Lung (tissue), 12 donors: ENCODE measurements around the gene PTTG1IP. TPM values are rescaled to one million over a fixed set of nuclear protein-coding genes. Genes with fewer than 3 reads are reported as not detected.
A peak's percentile ranks its signal among the peaks of the same experiment; 100 is the strongest.

Source experiments
- ATAC-seq: fragments of 200-7000 bp; cut with Tn5 transposase; one replicate; pipeline ENCODE4 v1.9.1; 2020; ENCODE audit warnings: moderate number of reproducible peaks; ENCODE audit not compliant: insufficient read depth, low FRiP score
- DNase-seq, 3 donors: peaks; one replicate each; pipeline ENCODE4 v3.0.0-alpha.2; 2013 to 2017
- H3K27ac ChIP-seq, 2 donors: one replicate each; pipeline ENCODE4 v1.5.1; 2013; ENCODE audit warnings: mild to moderate bottlenecking in 2 of 2, moderate library complexity in 2 of 2, control low read depth in 1 of 2, inconsistent platforms in 1 of 2, low read depth in 1 of 2, low read length in 1 of 2
- H3K27me3 ChIP-seq, 3 donors: one replicate each; pipeline ENCODE4 v1.5.1; 2013; ENCODE audit warnings: low read length in 2 of 3; ENCODE audit not compliant: control insufficient read depth in 3 of 3, insufficient read depth in 3 of 3
- H3K36me3 ChIP-seq, 4 donors: one replicate each; pipeline ENCODE4 v1.5.1; 2013; ENCODE audit warnings: low read length in 4 of 4, mild to moderate bottlenecking in 1 of 4, moderate library complexity in 1 of 4; ENCODE audit not compliant: control insufficient read depth in 4 of 4, insufficient read depth in 4 of 4
- H3K4me1 ChIP-seq, 5 donors: one replicate each; pipeline ENCODE4 v1.5.1; 2013; ENCODE audit warnings: low read length in 5 of 5, mild to moderate bottlenecking in 2 of 5, moderate library complexity in 1 of 5; ENCODE audit not compliant: control insufficient read depth in 5 of 5, insufficient read depth in 5 of 5
- H3K4me3 ChIP-seq: one replicate; pipeline ENCODE4 v1.5.1; 2013; ENCODE audit warnings: mild to moderate bottlenecking, control low read depth, moderate library complexity
- H3K9ac ChIP-seq, 2 donors: one replicate each; pipeline ENCODE4 v1.5.1; 2013; ENCODE audit warnings: low read length in 2 of 2, control low read depth in 1 of 2; ENCODE audit not compliant: insufficient read depth in 1 of 2
- H3K9me3 ChIP-seq, 4 donors: one replicate each; pipeline ENCODE4 v1.5.1; 2013; ENCODE audit warnings: low read length in 3 of 4, mild to moderate bottlenecking in 1 of 4, moderate library complexity in 1 of 4; ENCODE audit not compliant: control insufficient read depth in 4 of 4, insufficient read depth in 3 of 4
- WGBS, 2 donors: extraction: QIAGEN DNeasy Blood & Tissue Kit; methylation state at CpG; one replicate each; pipeline ENCODE4 v1.1.7; 2013; 5-methylcytosine and 5-hydroxymethylcytosine counted together
- polyA plus RNA-seq, 2 donors: library from polyadenylated mRNA; stranded (reverse); fragments of 200-250 nt; gene quantifications; one replicate each; pipeline ENCODE4 v1.2.1, GENCODE V29; 2013
- total RNA-seq, 2 donors: library from RNA; depleted of rRNA in 1 of 2; stranded (reverse); fragments of >200 nt in 1 of 2; gene quantifications; one replicate each; pipeline ENCODE4 v1.2.1, GENCODE V29; 2014 to 2021
- TF ChIP-seq, protein P1 (sequence below): IDR thresholded peaks from 2 replicates; pipeline ENCODE4 v1.5.1; 2012; ENCODE audit warnings: mild to moderate bottlenecking; ENCODE audit errors: control extremely low read depth, extremely low read depth
- donor health status: control.
- donor health status: control.
- donor health status: Bipolar disorder and iron deficiency.
- donor health status: healthy.
- donor health status: DM: yes; HTN: yes; CAD: no.

PTTG1IP gene
- total and polyA plus RNA-seq, 4 donors = 139 to 247 (median 226) TPM

DNA sequence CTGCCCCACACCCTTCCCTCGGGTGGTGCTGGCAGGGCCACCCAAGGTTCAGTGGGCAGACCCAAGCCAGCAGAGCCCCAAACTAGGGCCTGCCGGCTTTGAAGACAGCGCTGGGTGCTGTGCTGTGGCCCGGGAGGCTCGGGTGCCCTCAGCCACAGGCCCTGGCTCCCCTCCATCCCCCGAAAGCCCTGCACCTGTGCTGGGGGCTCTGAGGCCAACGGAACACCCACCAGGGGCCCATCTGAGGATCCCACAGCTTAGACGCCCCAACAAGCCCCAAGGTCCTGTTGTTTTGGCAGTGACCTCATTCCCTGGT lies 38.6 kb upstream of the PTTG1IP start:
- no peak overlapping the region for H3K4me3 ChIP-seq
- H3K36me3 ChIP-seq = no peaks in the 10 kb centered on the region
- H3K9me3 ChIP-seq = no peaks in the 10 kb centered on the region
- peaks cover 0 to 22% (median 6%) of the 10 kb centered on the region in 5 donors for H3K4me1 ChIP-seq
- H3K9ac ChIP-seq = no peak overlapping the region
- TF ChIP-seq, protein P1, sequence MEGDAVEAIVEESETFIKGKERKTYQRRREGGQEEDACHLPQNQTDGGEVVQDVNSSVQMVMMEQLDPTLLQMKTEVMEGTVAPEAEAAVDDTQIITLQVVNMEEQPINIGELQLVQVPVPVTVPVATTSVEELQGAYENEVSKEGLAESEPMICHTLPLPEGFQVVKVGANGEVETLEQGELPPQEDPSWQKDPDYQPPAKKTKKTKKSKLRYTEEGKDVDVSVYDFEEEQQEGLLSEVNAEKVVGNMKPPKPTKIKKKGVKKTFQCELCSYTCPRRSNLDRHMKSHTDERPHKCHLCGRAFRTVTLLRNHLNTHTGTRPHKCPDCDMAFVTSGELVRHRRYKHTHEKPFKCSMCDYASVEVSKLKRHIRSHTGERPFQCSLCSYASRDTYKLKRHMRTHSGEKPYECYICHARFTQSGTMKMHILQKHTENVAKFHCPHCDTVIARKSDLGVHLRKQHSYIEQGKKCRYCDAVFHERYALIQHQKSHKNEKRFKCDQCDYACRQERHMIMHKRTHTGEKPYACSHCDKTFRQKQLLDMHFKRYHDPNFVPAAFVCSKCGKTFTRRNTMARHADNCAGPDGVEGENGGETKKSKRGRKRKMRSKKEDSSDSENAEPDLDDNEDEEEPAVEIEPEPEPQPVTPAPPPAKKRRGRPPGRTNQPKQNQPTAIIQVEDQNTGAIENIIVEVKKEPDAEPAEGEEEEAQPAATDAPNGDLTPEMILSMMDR = no peak
- ATAC-seq (no peak), DNase-seq (no peak)
- WGBS, 2 donors = 26 to 64% methylated on average over 8 of the region's 8 CpGs
- H3K27me3 ChIP-seq = peaks cover 0 to 11% (median 0%) of the 10 kb centered on the region in 3 donors
- H3K27ac ChIP-seq = peak overlapping the region in 1 of 2 donors; percentile 35

DNA sequence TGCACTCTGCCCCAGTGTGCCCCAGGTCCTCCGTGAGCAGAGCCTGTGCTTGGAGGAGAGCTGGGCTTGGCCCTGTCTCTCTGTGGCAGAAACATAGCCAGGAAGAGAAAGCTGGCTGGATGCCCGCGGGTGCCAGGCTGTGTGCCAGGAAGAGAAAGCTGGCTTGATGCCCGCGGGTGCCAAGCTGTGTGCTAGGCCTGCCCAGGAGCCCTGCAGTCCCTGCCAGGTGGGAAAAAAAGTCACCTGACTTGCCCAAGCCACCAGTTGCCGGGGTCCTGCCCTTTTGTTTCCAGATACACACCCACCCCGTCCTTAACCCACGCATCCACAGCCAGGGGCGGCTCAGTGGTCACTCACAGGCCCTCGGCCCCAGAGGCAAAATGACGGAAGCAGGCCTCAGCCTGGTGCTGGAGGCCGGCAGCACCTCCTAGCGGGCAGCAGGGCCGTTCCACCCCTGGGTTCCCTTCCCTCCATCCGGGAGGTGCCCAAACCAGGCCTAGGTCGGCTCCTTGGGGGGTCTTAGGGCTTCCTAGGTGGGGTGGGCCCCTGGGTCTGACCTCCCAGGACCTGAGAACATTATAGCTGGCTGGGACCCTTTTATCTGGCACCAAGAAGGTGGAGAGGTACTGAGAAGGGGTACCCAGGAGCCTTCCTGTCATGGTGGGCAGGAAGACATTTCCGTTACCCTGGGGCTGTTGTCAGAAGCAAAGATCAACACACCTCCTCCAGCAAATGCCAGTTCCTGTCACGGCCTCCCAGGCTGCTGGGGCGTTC lies 38.1 kb upstream of the PTTG1IP start:
- Histone ChIP-seq H3K4me1 (peaks cover 0 to 22% (median 6%) of the 10 kb centered on the region in 5 donors), H3K4me3 (no peak overlapping the region), H3K9ac (no peak overlapping the region), H3K27ac (peak overlapping the region in 1 of 2 donors; percentile 35), H3K27me3 (peaks cover 0 to 11% (median 0%) of the 10 kb centered on the region in 3 donors), H3K36me3 (no peaks in the 10 kb centered on the region), H3K9me3 (no peaks in the 10 kb centered on the region)
- TF ChIP-seq, protein P1 = peak; percentile 27
- DNase-seq (no peak), ATAC-seq (peak; percentile 19)
- WGBS, 2 donors = 27 to 32% methylated on average over 18 to 19 of the region's 19 CpGs

DNA sequence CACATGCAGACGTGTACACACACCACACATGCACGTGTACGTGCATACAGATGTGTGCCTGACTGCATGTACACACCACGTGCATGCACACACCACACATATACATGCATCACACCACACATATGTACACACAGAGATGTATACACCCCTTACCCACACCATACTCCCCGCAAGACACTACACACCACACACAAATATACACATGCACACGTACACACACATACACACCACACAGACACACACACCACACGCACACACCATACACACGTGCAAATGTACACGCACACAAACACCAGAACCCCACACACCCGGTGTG lies 37.5 kb upstream of the PTTG1IP start:
- H3K27me3 ChIP-seq = peaks cover 0 to 11% (median 0%) of the 10 kb centered on the region in 3 donors
- H3K27ac ChIP-seq = peak overlapping the region in 1 of 2 donors; percentile 35
- WGBS, 2 donors = 61% methylated on average over 10 of the region's 10 CpGs
- TF ChIP-seq, protein P1 = no peak
- H3K36me3 ChIP-seq = no peaks in the 10 kb centered on the region
- H3K9me3 ChIP-seq = no peaks in the 10 kb centered on the region
- no peak for DNase-seq
- no peak overlapping the region for H3K4me3 ChIP-seq
- no peak for ATAC-seq
- H3K4me1 ChIP-seq = peaks cover 0 to 22% (median 6%) of the 10 kb centered on the region in 5 donors
- no peak overlapping the region for H3K9ac ChIP-seq
